Mucosa of rectum (tissue), 2 donors: Measurements from ENCODE around the gene ABCC10.

Experiments used
- H3K27ac ChIP-seq, 2 donors: one replicate each; pipeline ENCODE4 v1.7.0; 2013; ENCODE audit warnings: inconsistent platforms in 2 of 2, low read depth in 2 of 2, low read length in 2 of 2
- H3K27me3 ChIP-seq, 2 donors: one replicate each; pipeline ENCODE4 v1.7.0; 2013; ENCODE audit warnings: low read length in 2 of 2; ENCODE audit not compliant: control insufficient read depth in 2 of 2, insufficient read depth in 2 of 2
- H3K36me3 ChIP-seq, 2 donors: one replicate each; pipeline ENCODE4 v1.7.0; 2013; ENCODE audit warnings: low read length in 2 of 2; ENCODE audit not compliant: control insufficient read depth in 2 of 2, insufficient read depth in 2 of 2
- H3K4me1 ChIP-seq, 2 donors: one replicate each; pipeline ENCODE4 v1.7.0; 2013; ENCODE audit warnings: low read length in 2 of 2, mild to moderate bottlenecking in 1 of 2; ENCODE audit not compliant: control insufficient read depth in 2 of 2, insufficient read depth in 2 of 2
- H3K4me3 ChIP-seq, 2 donors: one replicate each; pipeline ENCODE4 v1.7.0; 2013; ENCODE audit warnings: low read length in 2 of 2
- H3K9ac ChIP-seq, 2 donors: one replicate each; pipeline ENCODE4 v1.7.0; 2013; ENCODE audit warnings: low read length in 2 of 2, low read depth in 1 of 2, mild to moderate bottlenecking in 1 of 2
- H3K9me3 ChIP-seq, 2 donors: one replicate each; pipeline ENCODE4 v1.7.0; 2013; ENCODE audit warnings: low read length in 2 of 2; ENCODE audit not compliant: control insufficient read depth in 2 of 2
- donor health status: healthy.
- donor health status: Normal muscosa, but diverticular disease.

The ABCC10 gene

DNA sequence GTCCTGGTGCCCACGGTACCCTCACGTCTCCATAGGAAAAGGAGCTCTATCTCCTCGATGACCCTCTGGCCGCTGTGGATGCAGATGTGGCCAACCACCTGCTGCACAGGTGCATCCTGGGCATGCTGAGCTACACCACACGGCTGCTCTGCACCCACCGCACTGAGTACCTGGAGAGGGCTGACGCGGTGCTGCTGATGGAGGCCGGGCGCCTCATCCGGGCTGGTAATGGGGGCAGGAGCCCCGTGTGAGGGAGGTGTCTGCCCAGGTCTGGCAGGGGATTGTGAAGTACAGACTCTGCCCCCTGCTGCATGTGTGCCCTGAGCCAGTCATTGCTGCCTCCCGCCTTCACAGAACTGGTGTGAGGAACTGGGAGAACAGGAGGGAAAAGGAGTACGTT is 15.6 kb downstream of the ABCC10 start:
- Histone ChIP-seq H3K27ac (no peak overlapping the region), H3K9me3 (no peaks in the 10 kb centered on the region), H3K9ac (no peak overlapping the region), H3K36me3 (peaks cover 43 to 58% of the 10 kb centered on the region in 2 donors), H3K27me3 (no peaks in the 10 kb centered on the region), H3K4me1 (no peaks in the 10 kb centered on the region), H3K4me3 (no peak overlapping the region)

DNA sequence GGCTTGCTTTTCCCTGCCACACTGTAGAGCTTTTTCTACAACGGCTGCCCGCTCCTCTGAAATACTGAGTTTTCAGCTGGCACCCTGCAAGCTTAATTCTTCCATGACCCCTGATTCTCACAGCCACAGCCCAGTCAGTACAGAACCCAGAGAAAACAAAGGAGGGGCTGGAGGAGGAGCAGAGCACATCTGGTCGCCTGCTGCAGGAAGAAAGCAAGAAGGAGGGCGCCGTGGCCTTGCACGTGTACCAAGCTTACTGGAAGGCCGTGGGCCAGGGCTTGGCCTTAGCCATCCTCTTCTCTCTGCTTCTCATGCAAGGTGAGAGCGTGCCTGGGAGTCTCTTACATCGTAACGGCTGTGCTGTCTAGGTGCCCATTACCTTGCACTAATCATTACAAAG is 16.7 kb downstream of the ABCC10 start:
- Histone ChIP-seq H3K27ac (no peak overlapping the region), H3K9me3 (no peaks in the 10 kb centered on the region), H3K9ac (no peak overlapping the region), H3K36me3 (peaks cover 50 to 63% of the 10 kb centered on the region in 2 donors), H3K4me3 (no peak overlapping the region), H3K4me1 (no peaks in the 10 kb centered on the region), H3K27me3 (no peaks in the 10 kb centered on the region)

DNA sequence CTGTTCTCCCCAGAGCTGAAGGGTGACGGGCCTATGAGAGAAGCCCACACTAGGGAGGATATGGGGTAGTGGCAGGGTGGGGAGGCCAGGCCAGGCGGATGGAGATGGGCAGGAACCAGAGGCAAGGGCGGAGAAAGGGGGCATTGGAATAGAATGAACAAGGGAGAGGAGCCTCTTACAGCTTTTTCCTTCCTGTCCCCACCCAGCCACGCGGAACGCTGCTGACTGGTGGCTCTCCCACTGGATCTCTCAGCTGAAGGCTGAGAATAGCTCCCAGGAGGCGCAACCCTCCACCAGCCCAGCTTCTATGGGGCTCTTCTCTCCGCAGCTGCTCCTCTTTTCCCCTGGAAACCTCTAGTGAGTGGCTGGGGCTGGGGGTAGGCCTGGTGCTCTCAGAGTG is 17.2 kb downstream of the ABCC10 start:
- Histone ChIP-seq H3K4me1 (no peaks in the 10 kb centered on the region), H3K9me3 (no peaks in the 10 kb centered on the region), H3K9ac (no peak overlapping the region), H3K4me3 (no peak overlapping the region), H3K27ac (no peak overlapping the region), H3K27me3 (no peaks in the 10 kb centered on the region), H3K36me3 (peaks cover 51 to 65% of the 10 kb centered on the region in 2 donors)

DNA sequence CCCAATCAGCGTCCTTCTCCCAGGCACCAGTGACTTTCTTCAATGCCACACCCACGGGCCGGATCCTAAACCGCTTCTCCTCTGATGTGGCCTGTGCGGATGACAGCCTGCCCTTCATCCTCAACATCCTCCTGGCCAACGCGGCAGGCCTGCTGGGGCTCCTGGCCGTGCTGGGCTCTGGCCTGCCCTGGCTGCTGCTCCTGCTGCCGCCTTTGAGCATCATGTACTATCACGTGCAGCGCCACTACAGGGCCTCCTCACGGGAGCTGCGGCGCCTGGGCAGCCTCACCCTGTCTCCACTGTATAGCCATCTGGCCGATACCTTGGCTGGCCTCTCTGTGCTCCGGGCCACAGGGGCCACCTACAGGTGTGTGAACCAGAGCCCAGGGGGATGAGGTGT is 18.2 kb downstream of the ABCC10 start:
- Histone ChIP-seq H3K36me3 (peaks cover 58 to 68% of the 10 kb centered on the region in 2 donors), H3K4me1 (no peaks in the 10 kb centered on the region), H3K27me3 (no peaks in the 10 kb centered on the region), H3K27ac (no peak overlapping the region), H3K4me3 (no peak overlapping the region), H3K9ac (no peak overlapping the region), H3K9me3 (no peaks in the 10 kb centered on the region)

DNA sequence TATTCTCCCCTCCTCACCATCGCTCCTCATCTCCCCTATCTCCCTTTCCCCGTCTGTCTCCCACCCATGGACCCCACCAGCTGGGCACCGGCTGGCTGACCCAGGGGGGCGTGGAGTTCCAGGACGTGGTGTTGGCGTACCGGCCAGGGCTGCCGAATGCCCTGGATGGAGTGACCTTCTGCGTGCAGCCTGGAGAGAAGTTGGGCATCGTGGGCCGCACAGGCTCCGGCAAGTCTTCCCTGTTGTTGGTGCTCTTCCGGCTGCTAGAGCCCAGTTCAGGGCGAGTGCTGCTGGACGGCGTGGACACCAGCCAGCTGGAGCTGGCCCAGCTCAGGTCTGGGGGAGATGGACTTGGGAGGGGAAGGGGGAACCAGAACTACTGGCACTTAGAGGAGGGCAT is 20.3 kb downstream of the ABCC10 start:
- Histone ChIP-seq H3K27ac (no peak overlapping the region), H3K4me1 (no peaks in the 10 kb centered on the region), H3K4me3 (no peak overlapping the region), H3K9ac (no peak overlapping the region), H3K27me3 (no peaks in the 10 kb centered on the region), H3K36me3 (peaks cover 60 to 69% of the 10 kb centered on the region in 2 donors), H3K9me3 (no peaks in the 10 kb centered on the region)

DNA sequence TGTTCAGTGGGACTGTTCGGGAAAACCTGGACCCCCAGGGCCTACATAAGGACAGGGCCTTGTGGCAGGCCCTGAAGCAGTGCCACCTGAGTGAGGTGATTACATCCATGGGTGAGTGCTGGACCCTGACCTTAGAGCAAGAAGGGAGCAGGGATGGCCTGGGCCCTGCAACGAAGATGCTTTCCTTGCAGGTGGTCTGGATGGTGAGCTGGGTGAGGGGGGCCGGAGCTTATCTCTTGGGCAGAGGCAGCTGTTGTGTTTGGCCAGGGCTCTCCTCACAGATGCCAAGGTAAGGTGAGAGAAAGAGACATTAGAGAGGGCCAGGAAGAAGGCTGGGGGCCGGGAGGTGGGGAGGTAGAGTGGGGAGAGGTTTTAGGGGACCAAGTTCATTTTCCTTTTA is 21.6 kb downstream of the ABCC10 start:
- no peaks in the 10 kb centered on the region for H3K9me3 ChIP-seq
- H3K4me3 ChIP-seq: no peak overlapping the region
- H3K4me1 ChIP-seq: no peaks in the 10 kb centered on the region
- no peak overlapping the region for H3K9ac ChIP-seq
- H3K27ac ChIP-seq: no peak overlapping the region
- peaks cover 54 to 59% of the 10 kb centered on the region in 2 donors for H3K36me3 ChIP-seq
- no peaks in the 10 kb centered on the region for H3K27me3 ChIP-seq

DNA sequence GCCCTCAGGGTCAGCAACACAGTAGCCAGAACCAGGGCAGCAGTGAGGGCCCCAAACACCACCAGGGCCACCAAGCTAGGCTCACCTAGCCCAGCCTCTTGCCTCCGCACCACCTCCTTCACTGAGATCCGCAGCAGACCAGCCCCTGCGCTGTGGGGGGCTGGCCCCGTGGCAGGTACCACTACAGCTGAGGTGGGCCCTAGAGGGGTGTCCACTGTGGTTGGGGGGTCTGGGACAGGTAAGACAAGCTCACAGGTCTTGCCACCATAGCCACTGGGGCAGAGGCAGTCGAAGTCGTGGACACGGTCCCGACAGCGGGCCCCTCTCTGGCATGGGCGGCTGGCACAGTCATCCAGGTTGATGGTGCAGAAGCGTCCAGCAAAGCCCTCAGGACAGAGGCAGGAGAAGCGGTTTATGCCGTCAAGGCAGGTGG is 23.4 kb downstream of the ABCC10 start:
- Histone ChIP-seq H3K9me3 (no peaks in the 10 kb centered on the region), H3K4me3 (no peak overlapping the region), H3K27ac (no peak overlapping the region), H3K4me1 (peaks cover 0 to 2% of the 10 kb centered on the region in 2 donors), H3K9ac (no peak overlapping the region), H3K36me3 (peaks cover 47% of the 10 kb centered on the region in 2 donors), H3K27me3 (peaks cover 0 to under 1% of the 10 kb centered on the region in 2 donors)

DNA sequence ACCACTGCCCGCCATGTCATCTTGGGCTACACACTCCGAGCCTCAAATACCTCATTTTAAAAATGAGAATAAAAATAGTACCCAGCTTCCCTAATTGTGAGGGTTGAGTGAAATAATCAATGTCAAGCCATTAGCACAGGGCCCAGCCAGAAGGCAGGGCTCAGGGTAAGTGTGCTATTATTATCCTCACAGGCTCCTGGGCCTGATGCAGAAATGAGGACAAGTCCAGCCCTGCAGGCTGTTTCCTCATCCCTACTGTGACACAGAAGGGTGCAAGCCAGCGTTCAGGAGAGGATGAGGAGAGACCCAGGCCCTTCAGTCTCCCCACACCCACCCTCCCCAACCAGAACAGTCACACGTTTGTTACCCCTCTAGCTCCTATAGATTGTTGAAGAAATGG is 24.0 kb downstream of the ABCC10 start:
- H3K27ac ChIP-seq: no peak overlapping the region
- H3K4me1 ChIP-seq: peaks cover 0 to 4% of the 10 kb centered on the region in 2 donors
- H3K9ac ChIP-seq: no peak overlapping the region
- no peak overlapping the region for H3K4me3 ChIP-seq
- H3K9me3 ChIP-seq: no peaks in the 10 kb centered on the region
- H3K27me3 ChIP-seq: peaks cover 0 to 6% of the 10 kb centered on the region in 2 donors
- peaks cover 42 to 43% of the 10 kb centered on the region in 2 donors for H3K36me3 ChIP-seq

DNA sequence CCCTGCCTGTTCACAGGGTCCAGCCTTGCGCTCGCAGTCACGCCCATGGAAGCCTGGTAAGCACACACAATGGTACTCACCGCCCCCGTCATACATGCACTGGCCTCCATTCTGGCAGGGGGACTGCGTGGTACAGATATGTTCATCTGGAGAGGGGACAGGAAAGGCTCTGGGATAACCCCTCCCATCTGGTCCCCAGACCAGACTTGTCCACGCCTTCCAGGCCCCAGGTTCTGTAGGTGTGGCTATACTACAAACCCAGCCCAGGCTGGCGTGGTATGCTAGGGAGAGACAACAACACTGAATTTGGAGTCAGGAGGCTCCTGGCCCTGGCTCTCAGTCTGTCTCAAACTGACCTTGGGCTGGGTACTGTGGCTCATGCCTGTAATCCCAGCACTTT is 24.6 kb downstream of the ABCC10 start:
- H3K36me3 ChIP-seq: peaks cover 41 to 42% of the 10 kb centered on the region in 2 donors
- no peak overlapping the region for H3K9ac ChIP-seq
- no peak overlapping the region for H3K4me3 ChIP-seq
- peaks cover 0 to 4% of the 10 kb centered on the region in 2 donors for H3K4me1 ChIP-seq
- H3K27me3 ChIP-seq: peaks cover 3 to 10% of the 10 kb centered on the region in 2 donors
- no peak overlapping the region for H3K27ac ChIP-seq
- H3K9me3 ChIP-seq: no peaks in the 10 kb centered on the region

DNA sequence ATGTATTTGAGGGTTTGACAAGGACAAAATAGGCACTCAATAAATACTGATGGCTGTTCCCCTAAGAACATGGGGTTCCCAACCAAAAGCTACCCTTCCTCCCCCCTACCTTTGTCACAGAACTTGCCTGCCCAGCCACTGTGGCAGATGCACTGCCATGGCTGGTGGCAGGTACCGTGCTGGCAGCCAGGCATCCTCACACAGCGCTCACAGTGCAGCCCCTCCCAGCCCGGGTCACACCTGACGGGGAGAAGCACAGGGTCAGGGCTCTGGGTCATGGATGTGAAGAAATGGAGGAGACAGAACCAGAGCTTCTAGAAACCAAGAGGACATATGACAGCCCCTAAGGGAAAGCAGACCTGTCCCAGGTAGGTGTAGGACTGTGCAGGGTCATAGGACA is 25.6 kb downstream of the ABCC10 start:
- Histone ChIP-seq H3K36me3 (peaks cover 35 to 36% of the 10 kb centered on the region in 2 donors), H3K27ac (no peak overlapping the region), H3K4me3 (no peak overlapping the region), H3K4me1 (peaks cover 0 to 4% of the 10 kb centered on the region in 2 donors), H3K9me3 (no peaks in the 10 kb centered on the region), H3K9ac (no peak overlapping the region), H3K27me3 (peaks cover 3 to 10% of the 10 kb centered on the region in 2 donors)

DNA sequence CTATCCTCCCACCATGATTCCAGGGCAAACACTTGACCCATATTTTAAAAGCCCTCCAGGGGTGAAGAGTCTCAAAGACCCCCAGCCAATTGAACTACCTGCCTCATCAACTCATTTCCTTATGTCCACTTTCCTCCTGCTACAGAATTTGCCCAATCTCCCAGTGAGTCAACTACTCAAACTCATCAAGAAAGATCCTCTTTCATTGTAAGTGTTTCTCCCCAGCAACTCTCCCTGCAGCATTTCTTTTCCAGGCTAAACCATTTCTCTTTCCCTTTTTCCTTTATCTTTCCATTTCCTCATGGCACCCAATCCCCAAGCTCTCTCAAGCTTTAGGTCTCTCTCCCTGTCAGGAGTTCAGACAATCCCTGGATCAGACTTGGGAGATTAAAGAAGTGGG is 26.5 kb downstream of the ABCC10 start:
- no peak overlapping the region for H3K27ac ChIP-seq
- no peak overlapping the region for H3K4me3 ChIP-seq
- H3K9me3 ChIP-seq: no peaks in the 10 kb centered on the region
- no peak overlapping the region for H3K9ac ChIP-seq
- H3K4me1 ChIP-seq: peaks cover 0 to 4% of the 10 kb centered on the region in 2 donors
- H3K36me3 ChIP-seq: peaks cover 26 to 27% of the 10 kb centered on the region in 2 donors
- H3K27me3 ChIP-seq: peaks cover 3 to 10% of the 10 kb centered on the region in 2 donors
